ENCODE data around the gene RARG.

Gene RARG

GRCh38 chr12:53194973-53195372 lies 37.0 kb downstream of the RARG start:
- no peak overlapping the region for H3K9ac ChIP-seq
- H3K4me2 ChIP-seq: no peak overlapping the region
- H3K4me3 ChIP-seq (IDR thresholded peaks at IDR 0.05; ENCODE audit: insufficient read depth, low read depth, low read length): no peak overlapping the region
- no peak overlapping the region for H2AFZ ChIP-seq (ENCODE audit: low read depth)
- peaks cover 63% of the 10 kb centered on the region; the same call in 1 of the 2 replicates for H3K36me3 ChIP-seq (ENCODE audit: insufficient read depth)
- H4K20me1 ChIP-seq (ENCODE audit: insufficient read depth): no peaks in the 10 kb centered on the region
- peaks cover 37% of the 10 kb centered on the region for H3K79me2 ChIP-seq (ENCODE audit: insufficient read depth, low read depth)
- H3K4me1 ChIP-seq (ENCODE audit: low read depth, poor library complexity, severe bottlenecking): peaks cover 90% of the 10 kb centered on the region
- H3K27me3 ChIP-seq (ENCODE audit: insufficient read depth, low read depth): no peaks in the 10 kb centered on the region
- TF ChIP-seq CTCF (conservative IDR thresholded peaks at IDR 0.05; ENCODE audit: low read depth, low read length): no peak
- H3K27ac ChIP-seq: peak overlapping the region; percentile 30; the same call in 1 of the 2 replicates

GRCh38 chr12:53193985-53194716 lies 37.9 kb downstream of the RARG start:
- peaks cover 29% of the 10 kb centered on the region for H3K79me2 ChIP-seq (ENCODE audit: insufficient read depth, low read depth)
- H3K27me3 ChIP-seq (ENCODE audit: insufficient read depth, low read depth): no peaks in the 10 kb centered on the region
- H4K20me1 ChIP-seq (ENCODE audit: insufficient read depth): no peaks in the 10 kb centered on the region
- no peak overlapping the region; the same call in 1 of the 2 replicates for H3K9ac ChIP-seq
- no peak overlapping the region for H2AFZ ChIP-seq (ENCODE audit: low read depth)
- no peak overlapping the region for H3K4me3 ChIP-seq (IDR thresholded peaks at IDR 0.05; ENCODE audit: insufficient read depth, low read depth, low read length)
- no peak for TF ChIP-seq CTCF (conservative IDR thresholded peaks at IDR 0.05; ENCODE audit: low read depth, low read length)
- peak overlapping the region; percentile 30; the same call in 1 of the 2 replicates for H3K27ac ChIP-seq
- H3K4me2 ChIP-seq: no peak overlapping the region
- H3K36me3 ChIP-seq (ENCODE audit: insufficient read depth): peaks cover 58% of the 10 kb centered on the region; the same call in 1 of the 2 replicates
- H3K4me1 ChIP-seq (ENCODE audit: low read depth, poor library complexity, severe bottlenecking): peaks cover 82% of the 10 kb centered on the region

- H3K4me2 ChIP-seq: no peak overlapping the region
- peak overlapping the region; percentile 10; the same call in 1 of the 2 replicates for H3K27ac ChIP-seq
Observed at GRCh38 chr12:53193040-53193439, 39.0 kb downstream of the RARG start.

GRCh38 chr12:53192531-53193021 lies 39.4 kb downstream of the RARG start:
- Histone ChIP-seq H3K27me3 (ENCODE audit: insufficient read depth, low read depth) (no peaks in the 10 kb centered on the region), H3K9ac (no peak overlapping the region), H3K36me3 (ENCODE audit: insufficient read depth) (peaks cover 46% of the 10 kb centered on the region; the same call in 1 of the 2 replicates), H3K4me2 (no peak overlapping the region), H3K4me3 (IDR thresholded peaks at IDR 0.05; ENCODE audit: insufficient read depth, low read depth, low read length) (no peak overlapping the region), H3K79me2 (ENCODE audit: insufficient read depth, low read depth) (peaks cover 14% of the 10 kb centered on the region; the same call in 1 of the 2 replicates), H4K20me1 (ENCODE audit: insufficient read depth) (no peaks in the 10 kb centered on the region), H3K27ac (peak overlapping the region; percentile 10; the same call in 1 of the 2 replicates), H2AFZ (ENCODE audit: low read depth) (no peak overlapping the region), H3K4me1 (ENCODE audit: low read depth, poor library complexity, severe bottlenecking) (peaks cover 71% of the 10 kb centered on the region)
- no peak for TF ChIP-seq CTCF (conservative IDR thresholded peaks at IDR 0.05; ENCODE audit: low read depth, low read length)

More at GRCh38 chr12:53193040-53193439, 39.0 kb downstream of the RARG start:
- Histone ChIP-seq H2AFZ (ENCODE audit: low read depth) (no peak overlapping the region), H3K79me2 (ENCODE audit: insufficient read depth, low read depth) (peaks cover 18% of the 10 kb centered on the region; the same call in 1 of the 2 replicates), H3K27me3 (ENCODE audit: insufficient read depth, low read depth) (no peaks in the 10 kb centered on the region), H3K9ac (no peak overlapping the region), H3K4me1 (ENCODE audit: low read depth, poor library complexity, severe bottlenecking) (peaks cover 75% of the 10 kb centered on the region), H3K36me3 (ENCODE audit: insufficient read depth) (peaks cover 50% of the 10 kb centered on the region; the same call in 1 of the 2 replicates), H3K4me3 (IDR thresholded peaks at IDR 0.05; ENCODE audit: insufficient read depth, low read depth, low read length) (no peak overlapping the region), H4K20me1 (ENCODE audit: insufficient read depth) (no peaks in the 10 kb centered on the region)
- no peak for TF ChIP-seq CTCF (conservative IDR thresholded peaks at IDR 0.05; ENCODE audit: low read depth, low read length)
